Sigmoid colon (tissue), 7 donors: ENCODE measurements around the gene PDZD7. TPM values are rescaled to one million over a fixed set of nuclear protein-coding genes. Genes with fewer than 3 reads are reported as not detected.

ENCODE experiments used
- DNase-seq: peaks from one replicate; pipeline ENCODE4 v3.0.0-alpha.2; 2019
- H3K27ac ChIP-seq, 4 donors: fragments of 200-600 bp; sonication (generic); one replicate each; pipeline ENCODE4 v1.5.1; 2016 to 2019; ENCODE audit warnings: mild to moderate bottlenecking in 1 of 4
- H3K27me3 ChIP-seq, 3 donors: fragments of 200-600 bp; sonication (generic); one replicate each; pipeline ENCODE4 v1.5.1; 2019; ENCODE audit warnings: mild to moderate bottlenecking in 1 of 3
- H3K36me3 ChIP-seq, 4 donors: fragments of 200-600 bp; sonication (generic); one replicate each; pipeline ENCODE4 v1.5.1; 2016 to 2019
- H3K4me1 ChIP-seq, 4 donors: fragments of 200-600 bp; sonication (generic); one replicate each; pipeline ENCODE4 v1.5.1; 2017 to 2019
- H3K4me3 ChIP-seq, 4 donors: fragments of 200-600 bp; sonication (generic); one replicate each; pipeline ENCODE4 v1.5.1; 2017 to 2019; ENCODE audit warnings: mild to moderate bottlenecking in 2 of 4, moderate library complexity in 1 of 4
- H3K9me3 ChIP-seq, 4 donors: fragments of 200-600 bp in 3 of 4; sonication (generic) in 3 of 4; one replicate each; pipeline versions ENCODE4 v1.5.1 to v1.6.1; 2013 to 2019
- CTCF ChIP-seq, 4 experiments: fragments of 450-650 bp in 3 of 4; fragments of 200-600 bp in 1 of 4; IDR thresholded peaks; one replicate each; pipeline ENCODE4 v1.5.1; 2016 to 2019; ENCODE audit warnings: antibody characterized with exemption in 4 of 4, mild to moderate bottlenecking in 3 of 4, moderate library complexity in 2 of 4
- EP300 ChIP-seq, 4 donors: sonication (generic); formaldehyde crosslinking; IDR thresholded peaks; one replicate each; pipeline ENCODE4 v1.6.1; 2017; ENCODE audit warnings: antibody characterized with exemption in 4 of 4
- POLR2A ChIP-seq, 2 donors: fragments of 450-650 bp; IDR thresholded peaks; one replicate each; pipeline ENCODE4 v1.6.1; 2016; ENCODE audit warnings: antibody characterized with exemption in 2 of 2, mild to moderate bottlenecking in 2 of 2, moderate library complexity in 2 of 2
- POLR2AphosphoS5 ChIP-seq, 4 donors: sonication (generic); formaldehyde crosslinking; IDR thresholded peaks; one replicate each; pipeline ENCODE4 v1.6.1; 2017; ENCODE audit warnings: antibody characterized with exemption in 4 of 4
- WGBS, 2 donors: extraction: QIAGEN DNeasy Blood & Tissue Kit; methylation state at CpG; one replicate each; pipeline ENCODE4 v1.1.7; 2013; 5-methylcytosine and 5-hydroxymethylcytosine counted together
- intact Hi-C: fragments of 100-400 bp; cut with DNase I; formaldehyde crosslinking; loops from one replicate; pipeline ENCODE4 v1.15.1; 2023
- polyA plus RNA-seq, 3 donors: library from polyadenylated mRNA; stranded (reverse); fragments of 200-250 nt; gene quantifications; one replicate each; pipeline ENCODE4 v1.2.3, GENCODE V29; 2013
- total RNA-seq, 4 donors: library from RNA; depleted of rRNA; stranded (reverse); fragments of >200 nt; gene quantifications; one replicate each; pipeline ENCODE4 v1.1.0, GENCODE V29; 2016
- donor health status: healthy with polysubstance abuse.
- donor health status: Bipolar disorder and iron deficiency.
- donor health status: healthy.

PDZD7 gene
- total and polyA plus RNA-seq, 7 donors: 0.16 to 2.4 (median 0.90) TPM; not detected in 1

GRCh38 chr10:101040061-101040460 is 9.1 kb upstream of the PDZD7 start:
- H3K36me3 ChIP-seq: peaks cover 18 to 51% (median 31%) of the 10 kb centered on the region in 4 donors
- peaks cover 0 to 19% (median 13%) of the 10 kb centered on the region in 4 donors for H3K4me1 ChIP-seq
- H3K27ac ChIP-seq: no peak overlapping the region
- no peak for TF ChIP-seq EP300 (IDR thresholded peaks at IDR 0.05)
- no peak for TF ChIP-seq POLR2AphosphoS5 (IDR thresholded peaks at IDR 0.05)
- no peak for TF ChIP-seq POLR2A (IDR thresholded peaks at IDR 0.05)
- no peak for TF ChIP-seq CTCF (IDR thresholded peaks at IDR 0.05)
- H3K27me3 ChIP-seq: no peaks in the 10 kb centered on the region
- no peak overlapping the region for H3K4me3 ChIP-seq
- WGBS, 2 donors: 95 to 96% methylated on average over 3 of the region's 3 CpGs
- intact Hi-C loops: no loop called here
- no peak for DNase-seq
- H3K9me3 ChIP-seq: no peaks in the 10 kb centered on the region

- Histone ChIP-seq H3K36me3 (peaks cover 18 to 55% (median 36%) of the 10 kb centered on the region in 4 donors), H3K27ac (no peak overlapping the region), H3K4me1 (peaks cover 0 to 19% (median 14%) of the 10 kb centered on the region in 4 donors), H3K27me3 (no peaks in the 10 kb centered on the region), H3K4me3 (no peak overlapping the region), H3K9me3 (no peaks in the 10 kb centered on the region)
- TF ChIP-seq POLR2A (IDR thresholded peaks at IDR 0.05): no peak
- TF ChIP-seq POLR2AphosphoS5 (IDR thresholded peaks at IDR 0.05): no peak
- no peak for TF ChIP-seq EP300 (IDR thresholded peaks at IDR 0.05)
- TF ChIP-seq CTCF (IDR thresholded peaks at IDR 0.05): no peak
- DNase-seq: no peak
- intact Hi-C loops: loop anchor here (10.0 kb wide), 1 partner anchor 316 kb away; the partner anchor contains the start of gene BTRC
- 82 to 87% methylated on average over 5 of the region's 5 CpGs for WGBS, 2 donors
These were observed 7.6 kb upstream of the PDZD7 start for GRCh38 chr10:101038484-101038883.

- peaks cover 18 to 55% (median 36%) of the 10 kb centered on the region in 4 donors for H3K36me3 ChIP-seq
- no peak for TF ChIP-seq EP300 (IDR thresholded peaks at IDR 0.05)
- no peak for TF ChIP-seq POLR2A (IDR thresholded peaks at IDR 0.05)
- TF ChIP-seq POLR2AphosphoS5 (IDR thresholded peaks at IDR 0.05): no peak
- TF ChIP-seq CTCF (IDR thresholded peaks at IDR 0.05): no peak
- H3K9me3 ChIP-seq: no peaks in the 10 kb centered on the region
- intact Hi-C loops: loop anchor here (10.0 kb wide), 1 partner anchor 318 kb away; the partner anchor contains the start of gene BTRC
- H3K27me3 ChIP-seq: no peaks in the 10 kb centered on the region
- 68 to 86% methylated on average over 7 of the region's 7 CpGs for WGBS, 2 donors
- DNase-seq: no peak
- H3K4me3 ChIP-seq: no peak overlapping the region
- no peak overlapping the region for H3K27ac ChIP-seq
- peaks cover 0 to 17% (median 16%) of the 10 kb centered on the region in 4 donors for H3K4me1 ChIP-seq
These were observed 5.8 kb upstream of the PDZD7 start for GRCh38 chr10:101036726-101037125.

- no peak overlapping the region for H3K4me3 ChIP-seq
- H3K4me1 ChIP-seq: peaks cover 0 to 19% (median 13%) of the 10 kb centered on the region in 4 donors
- no peak for TF ChIP-seq CTCF (IDR thresholded peaks at IDR 0.05)
- TF ChIP-seq POLR2A (IDR thresholded peaks at IDR 0.05): no peak
- TF ChIP-seq POLR2AphosphoS5 (IDR thresholded peaks at IDR 0.05): no peak
- no peak for TF ChIP-seq EP300 (IDR thresholded peaks at IDR 0.05)
- no peak overlapping the region for H3K27ac ChIP-seq
- H3K27me3 ChIP-seq: no peaks in the 10 kb centered on the region
- no peaks in the 10 kb centered on the region for H3K9me3 ChIP-seq
- DNase-seq: no peak
- H3K36me3 ChIP-seq: peaks cover 18 to 55% (median 36%) of the 10 kb centered on the region in 4 donors
- intact Hi-C loops: loop anchor here (10.0 kb wide), 1 partner anchor 319 kb away; the partner anchor contains the start of gene BTRC
- 89% methylated on average over 10 of the region's 10 CpGs for WGBS, 2 donors
These were observed 5.2 kb upstream of the PDZD7 start for GRCh38 chr10:101035916-101036702.
